ENCODE results near the gene MMP11.

- no peak for TF ChIP-seq POLR2A (IDR thresholded peaks at IDR 0.05)
- TF ChIP-seq, protein P1, sequence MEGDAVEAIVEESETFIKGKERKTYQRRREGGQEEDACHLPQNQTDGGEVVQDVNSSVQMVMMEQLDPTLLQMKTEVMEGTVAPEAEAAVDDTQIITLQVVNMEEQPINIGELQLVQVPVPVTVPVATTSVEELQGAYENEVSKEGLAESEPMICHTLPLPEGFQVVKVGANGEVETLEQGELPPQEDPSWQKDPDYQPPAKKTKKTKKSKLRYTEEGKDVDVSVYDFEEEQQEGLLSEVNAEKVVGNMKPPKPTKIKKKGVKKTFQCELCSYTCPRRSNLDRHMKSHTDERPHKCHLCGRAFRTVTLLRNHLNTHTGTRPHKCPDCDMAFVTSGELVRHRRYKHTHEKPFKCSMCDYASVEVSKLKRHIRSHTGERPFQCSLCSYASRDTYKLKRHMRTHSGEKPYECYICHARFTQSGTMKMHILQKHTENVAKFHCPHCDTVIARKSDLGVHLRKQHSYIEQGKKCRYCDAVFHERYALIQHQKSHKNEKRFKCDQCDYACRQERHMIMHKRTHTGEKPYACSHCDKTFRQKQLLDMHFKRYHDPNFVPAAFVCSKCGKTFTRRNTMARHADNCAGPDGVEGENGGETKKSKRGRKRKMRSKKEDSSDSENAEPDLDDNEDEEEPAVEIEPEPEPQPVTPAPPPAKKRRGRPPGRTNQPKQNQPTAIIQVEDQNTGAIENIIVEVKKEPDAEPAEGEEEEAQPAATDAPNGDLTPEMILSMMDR (IDR thresholded peaks at IDR 0.05), result no peak
These were observed 13.1 kb upstream of the MMP11 start for GRCh38 chr22:23759566-23759965.

Measured in suprapubic skin (tissue), 3 donors.